Measurements from ENCODE around the gene ASGR2.

DNA sequence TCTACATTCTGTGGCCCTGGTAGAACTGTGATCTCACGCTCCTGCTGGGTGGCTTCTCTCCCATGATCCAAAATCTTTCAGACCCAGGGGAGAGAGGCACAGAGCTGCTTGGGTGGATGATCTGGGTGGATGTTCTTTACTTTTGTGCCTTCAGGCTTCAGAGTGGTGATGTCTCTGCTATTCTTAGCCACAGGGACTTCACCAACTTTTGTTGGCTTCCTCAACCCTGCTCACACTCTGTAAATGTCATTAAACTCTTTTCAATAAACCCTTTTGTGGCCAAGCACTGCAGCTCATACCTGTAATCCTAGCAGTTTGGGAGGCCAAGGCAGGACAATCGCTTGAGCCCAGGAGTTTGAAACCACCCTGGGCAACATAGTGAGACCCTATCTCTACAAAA, 42.2 kb downstream of the ASGR2 start:
- TF ChIP-seq, protein P1, sequence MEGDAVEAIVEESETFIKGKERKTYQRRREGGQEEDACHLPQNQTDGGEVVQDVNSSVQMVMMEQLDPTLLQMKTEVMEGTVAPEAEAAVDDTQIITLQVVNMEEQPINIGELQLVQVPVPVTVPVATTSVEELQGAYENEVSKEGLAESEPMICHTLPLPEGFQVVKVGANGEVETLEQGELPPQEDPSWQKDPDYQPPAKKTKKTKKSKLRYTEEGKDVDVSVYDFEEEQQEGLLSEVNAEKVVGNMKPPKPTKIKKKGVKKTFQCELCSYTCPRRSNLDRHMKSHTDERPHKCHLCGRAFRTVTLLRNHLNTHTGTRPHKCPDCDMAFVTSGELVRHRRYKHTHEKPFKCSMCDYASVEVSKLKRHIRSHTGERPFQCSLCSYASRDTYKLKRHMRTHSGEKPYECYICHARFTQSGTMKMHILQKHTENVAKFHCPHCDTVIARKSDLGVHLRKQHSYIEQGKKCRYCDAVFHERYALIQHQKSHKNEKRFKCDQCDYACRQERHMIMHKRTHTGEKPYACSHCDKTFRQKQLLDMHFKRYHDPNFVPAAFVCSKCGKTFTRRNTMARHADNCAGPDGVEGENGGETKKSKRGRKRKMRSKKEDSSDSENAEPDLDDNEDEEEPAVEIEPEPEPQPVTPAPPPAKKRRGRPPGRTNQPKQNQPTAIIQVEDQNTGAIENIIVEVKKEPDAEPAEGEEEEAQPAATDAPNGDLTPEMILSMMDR (IDR thresholded peaks at IDR 0.05), result no peak
- no peak for TF ChIP-seq POLR2A (IDR thresholded peaks at IDR 0.05)
- TF ChIP-seq EP300 (IDR thresholded peaks at IDR 0.05; ENCODE audit: low read depth), result no peak

All from transverse colon (tissue), 3 donors.